Left renal cortex interstitium (tissue), 4 donors: ENCODE measurements around the gene DRC3. TPM values are rescaled to one million over a fixed set of nuclear protein-coding genes. Genes with fewer than 3 reads are reported as not detected.
"Not testable (repeated sequence)": the region's sequence is repeated elsewhere in the genome, so short reads cannot be mapped to it uniquely, and the experiment has no call there.

Experiments used
- DNase-seq, 4 donors: peaks; one replicate each; pipeline ENCODE4 v3.0.0-alpha.2; 2013; ENCODE audit warnings: low read depth in 4 of 4, low spot score in 2 of 4, missing footprints in 1 of 4
- polyA plus RNA-seq, 4 donors: library from polyadenylated mRNA; unstranded; fragments of 120-200 nt; gene quantifications; one replicate each; pipeline ENCODE4 v1.2.1, GENCODE V29; 2013; ENCODE audit not compliant: insufficient read length in 4 of 4

DRC3 gene
- polyA plus RNA-seq, 4 donors: 11.2 to 25.9 (median 16.3) TPM

GRCh38 chr17:17940441-17940911 is 32.2 kb upstream of the DRC3 start:
- peak in 1 of 4 donors; percentile 65 for DNase-seq

- DNase-seq: no peak
These were observed 31.6 kb upstream of the DRC3 start for GRCh38 chr17:17941015-17941414.

- no peak for DNase-seq
These were observed 29.8 kb upstream of the DRC3 start for GRCh38 chr17:17942846-17943245.

- no peak for DNase-seq
These were observed 29.2 kb upstream of the DRC3 start for GRCh38 chr17:17943281-17943984.

- DNase-seq: no peak
These were observed 28.4 kb upstream of the DRC3 start for GRCh38 chr17:17944242-17944641.

GRCh38 chr17:17944743-17945142 is 27.9 kb upstream of the DRC3 start:
- DNase-seq: no peak

- no peak for DNase-seq
These were observed 26.6 kb upstream of the DRC3 start for GRCh38 chr17:17946093-17946492.

GRCh38 chr17:17947309-17947708 is 25.4 kb upstream of the DRC3 start:
- DNase-seq: no peak

- DNase-seq: no peak
These were observed 24.7 kb upstream of the DRC3 start for GRCh38 chr17:17947966-17948365.

- DNase-seq: no peak
These were observed 22.3 kb upstream of the DRC3 start for GRCh38 chr17:17950347-17950746.

- no peak for DNase-seq
These were observed 21.9 kb upstream of the DRC3 start for GRCh38 chr17:17950806-17951205.

- no peak for DNase-seq
These were observed 21.1 kb upstream of the DRC3 start for GRCh38 chr17:17951524-17951923.

GRCh38 chr17:17952691-17953090 is 20.0 kb upstream of the DRC3 start:
- no peak for DNase-seq

GRCh38 chr17:17954079-17954478 is 18.6 kb upstream of the DRC3 start:
- no peak for DNase-seq

GRCh38 chr17:17955790-17956341 is 16.8 kb upstream of the DRC3 start:
- DNase-seq: not testable (repeated sequence)

GRCh38 chr17:17957584-17957916 is 15.1 kb upstream of the DRC3 start:
- DNase-seq: no peak

- no peak for DNase-seq
These were observed 13.7 kb upstream of the DRC3 start for GRCh38 chr17:17958982-17959381.

- no peak for DNase-seq
These were observed 12.9 kb upstream of the DRC3 start for GRCh38 chr17:17959520-17960361.

GRCh38 chr17:17960500-17961030 is 12.1 kb upstream of the DRC3 start:
- DNase-seq: no peak

GRCh38 chr17:17963066-17963465 is 9.6 kb upstream of the DRC3 start:
- DNase-seq: no peak

GRCh38 chr17:17963694-17964436 is 8.8 kb upstream of the DRC3 start:
- no peak for DNase-seq
